ENCODE data around the gene AKT1S1. TPM values are rescaled to one million over a fixed set of nuclear protein-coding genes. Genes with fewer than 3 reads are reported as not detected.

Gene AKT1S1
- total RNA-seq, 1 experiment from 2014 or later, result 42.3 TPM

DNA sequence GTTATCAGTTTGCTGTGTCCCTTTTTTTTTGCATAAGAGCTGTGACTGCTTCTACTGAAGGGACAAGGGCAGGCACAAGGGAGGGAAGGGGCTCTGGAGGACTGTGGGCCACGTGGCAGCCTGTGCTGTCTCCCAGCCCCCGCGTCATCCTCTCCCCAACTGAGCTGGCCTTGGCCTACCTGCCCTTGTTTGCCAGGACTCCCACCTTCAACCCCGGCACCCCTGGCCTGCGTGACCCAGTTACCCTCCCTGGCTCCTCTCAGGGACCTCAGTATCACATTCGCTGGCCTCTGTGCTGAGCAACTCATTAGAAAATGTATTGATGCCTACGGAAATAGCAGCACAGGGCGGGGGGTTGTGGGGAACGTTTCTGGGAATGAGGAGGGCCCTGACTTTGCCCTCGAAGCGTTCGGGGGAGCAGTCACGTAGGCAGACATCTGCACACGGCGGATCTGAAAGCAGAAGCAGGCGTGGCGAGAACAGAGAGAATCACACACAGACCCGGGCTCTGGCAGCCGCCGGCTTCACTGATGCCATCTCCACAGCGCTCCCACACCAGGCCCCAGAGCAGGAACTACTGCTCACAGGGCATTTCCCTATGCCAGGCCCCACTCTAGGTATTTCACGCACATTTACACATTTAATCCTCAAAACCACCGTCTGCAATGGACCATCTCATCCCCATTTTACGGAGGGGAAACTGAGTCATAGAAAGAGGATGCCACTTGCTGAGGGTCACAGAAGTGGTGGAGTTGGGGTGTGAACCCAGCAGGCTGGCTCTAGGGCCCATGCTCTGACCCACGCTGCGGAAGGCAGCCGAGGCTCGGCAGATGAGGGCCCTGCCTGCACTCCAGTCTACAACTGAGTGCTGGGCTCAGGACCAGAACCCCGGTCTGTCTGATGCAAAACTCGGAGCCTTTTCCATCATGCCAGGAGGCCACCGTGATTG, 46.2 kb upstream of the AKT1S1 start:
- Histone ChIP-seq H4K20me1 (ENCODE audit: low read length) (peaks cover 71% of the 10 kb centered on the region), H3K79me2 (ENCODE audit: low read length) (peaks cover 97% of the 10 kb centered on the region), H3K4me3 (ENCODE audit: low read length) (no peak overlapping the region), H3K27ac (ENCODE audit: low read length) (no peak overlapping the region), H2AFZ (ENCODE audit: low read length) (no peak overlapping the region), H3K4me2 (ENCODE audit: low read length) (no peak overlapping the region), H3K9me3 (ENCODE audit: low read length) (no peaks in the 10 kb centered on the region), H3K9me2 (replicated peaks; ENCODE audit: low read length) (no peaks in the 10 kb centered on the region), H3F3A (ENCODE audit: low read length, unreplicated experiment) (no peaks in the 10 kb centered on the region), H3K4me1 (ENCODE audit: insufficient read depth, low read length) (peaks cover 21% of the 10 kb centered on the region), H3K27me3 (ENCODE audit: low read length) (no peaks in the 10 kb centered on the region), H3K36me3 (ENCODE audit: low read depth, low read length) (peaks cover 72% of the 10 kb centered on the region), H3K9ac (ENCODE audit: low read length) (no peak overlapping the region)
- DNase-seq (no peak), ATAC-seq (no peak)
- no TSS peak for BruUV-seq (replicated peaks)
- intact Hi-C loops (cut with micrococcal nuclease), result no loop called here
- no peak for TF ChIP-seq EZH2 (IDR thresholded peaks at IDR 0.05; ENCODE audit: low read length, unreplicated experiment)
- TF ChIP-seq EZH2phosphoT487 (IDR thresholded peaks at IDR 0.05; ENCODE audit: borderline replicate concordance, low read length), result no peak
- TF ChIP-seq, protein P1, sequence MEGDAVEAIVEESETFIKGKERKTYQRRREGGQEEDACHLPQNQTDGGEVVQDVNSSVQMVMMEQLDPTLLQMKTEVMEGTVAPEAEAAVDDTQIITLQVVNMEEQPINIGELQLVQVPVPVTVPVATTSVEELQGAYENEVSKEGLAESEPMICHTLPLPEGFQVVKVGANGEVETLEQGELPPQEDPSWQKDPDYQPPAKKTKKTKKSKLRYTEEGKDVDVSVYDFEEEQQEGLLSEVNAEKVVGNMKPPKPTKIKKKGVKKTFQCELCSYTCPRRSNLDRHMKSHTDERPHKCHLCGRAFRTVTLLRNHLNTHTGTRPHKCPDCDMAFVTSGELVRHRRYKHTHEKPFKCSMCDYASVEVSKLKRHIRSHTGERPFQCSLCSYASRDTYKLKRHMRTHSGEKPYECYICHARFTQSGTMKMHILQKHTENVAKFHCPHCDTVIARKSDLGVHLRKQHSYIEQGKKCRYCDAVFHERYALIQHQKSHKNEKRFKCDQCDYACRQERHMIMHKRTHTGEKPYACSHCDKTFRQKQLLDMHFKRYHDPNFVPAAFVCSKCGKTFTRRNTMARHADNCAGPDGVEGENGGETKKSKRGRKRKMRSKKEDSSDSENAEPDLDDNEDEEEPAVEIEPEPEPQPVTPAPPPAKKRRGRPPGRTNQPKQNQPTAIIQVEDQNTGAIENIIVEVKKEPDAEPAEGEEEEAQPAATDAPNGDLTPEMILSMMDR (conservative IDR thresholded peaks at IDR 0.05; ENCODE audit: low read depth, low read length), result no peak
- CTCF ChIA-PET, result no interaction called here
- POLR2A ChIA-PET (ENCODE audit: unreplicated experiment), result no interaction called here

DNA sequence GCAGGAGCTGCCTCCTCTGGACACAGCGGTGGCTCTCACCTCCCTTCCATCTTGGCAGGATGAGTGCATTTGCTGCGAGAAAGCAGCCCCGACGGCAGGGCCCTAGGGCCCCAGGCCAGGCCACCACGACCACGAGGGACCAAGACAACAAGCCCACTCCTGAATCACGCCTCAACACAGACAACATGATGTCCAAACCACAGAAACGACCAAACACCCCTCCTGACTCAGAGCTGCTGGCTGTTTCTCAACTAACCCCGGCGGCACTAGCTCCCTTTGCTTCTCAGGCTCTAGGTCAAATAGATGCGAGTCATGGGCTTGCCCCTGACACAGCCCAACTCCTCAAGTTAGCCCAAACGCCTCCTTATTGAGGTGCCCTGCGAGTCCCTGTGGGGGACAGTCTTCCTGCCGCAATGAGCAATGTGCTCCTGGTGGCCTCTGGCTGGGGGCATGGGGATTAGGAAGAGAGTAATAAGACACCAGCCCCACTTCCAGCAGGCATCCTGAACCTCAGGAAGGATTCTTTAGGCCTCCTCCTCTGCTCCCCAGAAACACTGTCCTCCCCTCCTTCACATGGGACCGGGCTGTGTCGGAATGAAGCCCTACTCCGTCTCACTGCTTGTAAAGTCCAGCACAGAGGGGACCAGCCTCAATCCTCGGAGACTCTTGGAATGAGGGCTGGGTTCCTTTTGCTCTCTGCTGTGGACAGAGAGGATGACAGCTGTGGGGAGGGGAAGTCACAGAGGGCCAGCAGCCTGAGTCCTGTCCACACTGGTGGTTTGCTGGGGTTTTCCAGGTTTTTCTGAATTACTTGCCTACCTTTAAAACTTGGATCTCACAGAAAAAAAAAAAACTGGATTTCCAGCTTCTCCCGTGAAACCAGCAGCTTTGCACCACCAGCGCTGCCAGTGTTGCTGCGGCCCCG, 45.0 kb upstream of the AKT1S1 start:
- H3K27me3 ChIP-seq (ENCODE audit: low read length), result no peaks in the 10 kb centered on the region
- H3K9ac ChIP-seq (ENCODE audit: low read length), result no peak overlapping the region
- no peak for TF ChIP-seq EZH2phosphoT487 (IDR thresholded peaks at IDR 0.05; ENCODE audit: borderline replicate concordance, low read length)
- no peak for TF ChIP-seq EZH2 (IDR thresholded peaks at IDR 0.05; ENCODE audit: low read length, unreplicated experiment)
- TF ChIP-seq, protein P1 (conservative IDR thresholded peaks at IDR 0.05; ENCODE audit: low read depth, low read length), result no peak
- BruUV-seq (replicated peaks), result no TSS peak
- peaks cover 75% of the 10 kb centered on the region for H3K36me3 ChIP-seq (ENCODE audit: low read depth, low read length)
- H3K4me3 ChIP-seq (ENCODE audit: low read length), result no peak overlapping the region
- H3K9me2 ChIP-seq (replicated peaks; ENCODE audit: low read length), result no peaks in the 10 kb centered on the region
- H3K9me3 ChIP-seq (ENCODE audit: low read length), result no peaks in the 10 kb centered on the region
- H2AFZ ChIP-seq (ENCODE audit: low read length), result no peak overlapping the region
- ATAC-seq (peak; percentile 35; the same call in 1 of the 2 replicates), DNase-seq (peak; percentile 40)
- peaks cover 12% of the 10 kb centered on the region for H3K4me1 ChIP-seq (ENCODE audit: insufficient read depth, low read length)
- no peaks in the 10 kb centered on the region for H3F3A ChIP-seq (ENCODE audit: low read length, unreplicated experiment)
- intact Hi-C loops (cut with micrococcal nuclease), result no loop called here
- H3K4me2 ChIP-seq (ENCODE audit: low read length), result no peak overlapping the region
- CTCF ChIA-PET, result no interaction called here
- POLR2A ChIA-PET (ENCODE audit: unreplicated experiment), result no interaction called here
- H4K20me1 ChIP-seq (ENCODE audit: low read length), result peaks cover 73% of the 10 kb centered on the region
- H3K27ac ChIP-seq (ENCODE audit: low read length), result no peak overlapping the region
- H3K79me2 ChIP-seq (ENCODE audit: low read length), result peaks cover 97% of the 10 kb centered on the region

All from PC-3 (cell line).